HepG2 (cell line): ENCODE results near the gene PSORS1C1. TPM values are rescaled to one million over a fixed set of nuclear protein-coding genes. Genes with fewer than 3 reads are reported as not detected.
A peak's percentile ranks its signal among the peaks of the same experiment; 100 is the strongest.

ENCODE experiments used
- BORCS8-MEF2B ChIP-seq: sonication (generic); formaldehyde crosslinking; IDR thresholded peaks from 2 replicates; pipeline ENCODE4 v1.8.0; 2022; ENCODE audit warnings: mild to moderate bottlenecking, missing genetic modification reagents
- GATA4 ChIP-seq: sonication (generic); IDR thresholded peaks from 2 replicates; pipeline ENCODE4 v1.6.1; 2016; ENCODE audit warnings: antibody characterized with exemption, low read depth, borderline replicate concordance
- NFATC3 ChIP-seq: sonication (generic); formaldehyde crosslinking; IDR thresholded peaks from 2 replicates; pipeline ENCODE4 v1.5.1; 2020; ENCODE audit warnings: mild to moderate bottlenecking, missing genetic modification reagents
- ZBTB8A ChIP-seq: sonication (generic); formaldehyde crosslinking; IDR thresholded peaks from 2 replicates; pipeline ENCODE4 v1.4.0; 2020; ENCODE audit warnings: mild to moderate bottlenecking, low read depth, missing genetic modification reagents, borderline replicate concordance
- ZNF34 ChIP-seq: sonication (generic); formaldehyde crosslinking; IDR thresholded peaks from 2 replicates; pipeline ENCODE4 v1.4.0; 2020; ENCODE audit warnings: mild to moderate bottlenecking, missing genetic modification reagents, borderline replicate concordance
- polyA plus RNA-seq, 8 experiments: library from polyadenylated mRNA; depleted of rRNA in 3 of 8; stranded (reverse) in 7 of 8; unstranded in 1 of 8; fragments of >200 nt; fragmentation: Illumina TruSeq in 4 of 8; extraction: Trizol in 4 of 8; gene quantifications; 2 replicates each; pipeline versions ENCODE4 v1.2.1 to v1.2.3, GENCODE V29; 2011 to 2016; ENCODE audit warnings: low read depth in 4 of 8, missing spikeins in 1 of 8, mixed read lengths in 1 of 8; ENCODE audit not compliant: insufficient read depth in 1 of 8
- total RNA-seq, 5 experiments: library from RNA; depleted of rRNA; stranded (reverse); fragments of >200 nt; fragmentation: Illumina TruSeq; extraction: Trizol; gene quantifications; 2 replicates each; pipeline ENCODE4 v1.2.3, GENCODE V29; 2016; ENCODE audit warnings: low read depth in 1 of 5
- TF ChIP-seq, protein P1 (sequence below), 2 experiments: IDR thresholded peaks; 2 replicates each; pipeline ENCODE4 v1.6.1; 2011 to 2012; ENCODE audit warnings: low read length in 2 of 2, borderline replicate concordance in 1 of 2, low read depth in 1 of 2, mild to moderate bottlenecking in 1 of 2, moderate library complexity in 1 of 2
- TF ChIP-seq, protein P2 (sequence below): sonication (generic); formaldehyde crosslinking; IDR thresholded peaks from 2 replicates; pipeline ENCODE4 v1.5.1; 2020; ENCODE audit warnings: mild to moderate bottlenecking, missing genetic modification reagents, borderline replicate concordance
- TF ChIP-seq, protein P3 (sequence below): sonication (generic); formaldehyde crosslinking; IDR thresholded peaks from 2 replicates; pipeline ENCODE4 v1.8.0; 2022; ENCODE audit warnings: mild to moderate bottlenecking, missing genetic modification reagents
- TF ChIP-seq, protein P4 (sequence below): sonication (generic); formaldehyde crosslinking; conservative IDR thresholded peaks from 2 replicates; pipeline ENCODE4 v1.5.0; 2020; ENCODE audit warnings: missing genetic modification reagents
- TF ChIP-seq, protein P5 (sequence below): sonication (generic); formaldehyde crosslinking; IDR thresholded peaks from 2 replicates; pipeline ENCODE4 v1.5.1; 2020; ENCODE audit warnings: mild to moderate bottlenecking, missing genetic modification reagents
- TF ChIP-seq, protein P6 (sequence below): sonication (generic); formaldehyde crosslinking; IDR thresholded peaks from 2 replicates; pipeline ENCODE4 v1.4.0; 2020; ENCODE audit warnings: missing genetic modification reagents

The PSORS1C1 gene
- total and polyA plus RNA-seq, 2 of the 13 experiments (the other 11 are each of a cell fraction or from before 2014, with no cell fraction given): 0.01 to 0.02 TPM

DNA sequence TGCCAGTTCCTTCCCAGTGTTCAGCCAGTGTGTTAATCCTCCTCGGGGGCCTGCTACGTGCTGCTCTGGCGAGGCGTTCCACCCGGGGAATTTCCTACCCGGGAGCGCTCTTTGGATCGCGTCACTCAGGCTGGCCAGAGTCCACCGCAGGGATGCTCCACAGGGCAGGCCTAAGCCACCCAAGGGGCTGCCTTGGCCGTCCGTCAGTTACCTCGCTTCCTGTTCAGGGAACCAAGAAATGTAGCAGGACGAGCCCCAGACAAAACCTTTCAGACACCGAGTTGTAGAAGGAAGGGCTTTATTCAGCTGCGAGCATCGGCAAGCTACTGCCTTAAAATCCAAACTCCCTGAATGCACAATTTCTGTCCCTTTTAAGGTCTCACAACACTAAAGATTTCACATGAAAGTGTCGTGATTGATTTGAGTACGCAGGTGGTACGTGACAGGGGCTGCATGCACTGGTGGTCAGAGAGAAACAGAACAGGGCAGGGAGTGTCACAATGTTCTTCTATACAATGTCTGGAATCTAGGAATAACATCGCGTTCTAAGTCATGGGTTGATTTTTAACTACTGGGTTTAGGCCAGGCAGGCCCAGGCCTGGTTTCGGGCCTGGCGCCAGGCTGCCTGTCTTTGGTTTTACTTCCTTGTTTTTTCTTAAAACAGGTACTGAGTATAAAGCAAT, 71.6 kb downstream of the PSORS1C1 start (continued):
- TF ChIP-seq, protein P1, sequence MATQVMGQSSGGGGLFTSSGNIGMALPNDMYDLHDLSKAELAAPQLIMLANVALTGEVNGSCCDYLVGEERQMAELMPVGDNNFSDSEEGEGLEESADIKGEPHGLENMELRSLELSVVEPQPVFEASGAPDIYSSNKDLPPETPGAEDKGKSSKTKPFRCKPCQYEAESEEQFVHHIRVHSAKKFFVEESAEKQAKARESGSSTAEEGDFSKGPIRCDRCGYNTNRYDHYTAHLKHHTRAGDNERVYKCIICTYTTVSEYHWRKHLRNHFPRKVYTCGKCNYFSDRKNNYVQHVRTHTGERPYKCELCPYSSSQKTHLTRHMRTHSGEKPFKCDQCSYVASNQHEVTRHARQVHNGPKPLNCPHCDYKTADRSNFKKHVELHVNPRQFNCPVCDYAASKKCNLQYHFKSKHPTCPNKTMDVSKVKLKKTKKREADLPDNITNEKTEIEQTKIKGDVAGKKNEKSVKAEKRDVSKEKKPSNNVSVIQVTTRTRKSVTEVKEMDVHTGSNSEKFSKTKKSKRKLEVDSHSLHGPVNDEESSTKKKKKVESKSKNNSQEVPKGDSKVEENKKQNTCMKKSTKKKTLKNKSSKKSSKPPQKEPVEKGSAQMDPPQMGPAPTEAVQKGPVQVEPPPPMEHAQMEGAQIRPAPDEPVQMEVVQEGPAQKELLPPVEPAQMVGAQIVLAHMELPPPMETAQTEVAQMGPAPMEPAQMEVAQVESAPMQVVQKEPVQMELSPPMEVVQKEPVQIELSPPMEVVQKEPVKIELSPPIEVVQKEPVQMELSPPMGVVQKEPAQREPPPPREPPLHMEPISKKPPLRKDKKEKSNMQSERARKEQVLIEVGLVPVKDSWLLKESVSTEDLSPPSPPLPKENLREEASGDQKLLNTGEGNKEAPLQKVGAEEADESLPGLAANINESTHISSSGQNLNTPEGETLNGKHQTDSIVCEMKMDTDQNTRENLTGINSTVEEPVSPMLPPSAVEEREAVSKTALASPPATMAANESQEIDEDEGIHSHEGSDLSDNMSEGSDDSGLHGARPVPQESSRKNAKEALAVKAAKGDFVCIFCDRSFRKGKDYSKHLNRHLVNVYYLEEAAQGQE (IDR thresholded peaks at IDR 0.05; ENCODE audit: borderline replicate concordance in 1 of 2, low read depth in 1 of 2, low read length in 2 of 2): 0 out of 4 replicates have a peak, but pooled peaks of 1 of the 2 experiments have one; percentile 28
- TF ChIP-seq, protein P2, sequence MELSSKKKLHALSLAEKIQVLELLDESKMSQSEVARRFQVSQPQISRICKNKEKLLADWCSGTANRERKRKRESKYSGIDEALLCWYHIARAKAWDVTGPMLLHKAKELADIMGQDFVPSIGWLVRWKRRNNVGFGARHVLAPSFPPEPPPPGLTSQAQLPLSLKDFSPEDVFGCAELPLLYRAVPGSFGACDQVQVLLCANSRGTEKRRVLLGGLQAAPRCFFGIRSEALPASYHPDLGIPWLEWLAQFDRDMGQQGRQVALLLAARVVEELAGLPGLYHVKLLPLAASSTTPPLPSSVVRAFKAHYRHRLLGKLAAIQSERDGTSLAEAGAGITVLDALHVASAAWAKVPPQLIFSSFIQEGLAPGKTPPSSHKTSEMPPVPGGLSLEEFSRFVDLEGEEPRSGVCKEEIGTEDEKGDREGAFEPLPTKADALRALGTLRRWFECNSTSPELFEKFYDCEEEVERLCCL: 0 out of 2 replicates have a peak, but pooled peaks have one; percentile 73
- peak; percentile 75 for TF ChIP-seq BORCS8-MEF2B (CRISPR knock-in tag)
- TF ChIP-seq, protein P3, sequence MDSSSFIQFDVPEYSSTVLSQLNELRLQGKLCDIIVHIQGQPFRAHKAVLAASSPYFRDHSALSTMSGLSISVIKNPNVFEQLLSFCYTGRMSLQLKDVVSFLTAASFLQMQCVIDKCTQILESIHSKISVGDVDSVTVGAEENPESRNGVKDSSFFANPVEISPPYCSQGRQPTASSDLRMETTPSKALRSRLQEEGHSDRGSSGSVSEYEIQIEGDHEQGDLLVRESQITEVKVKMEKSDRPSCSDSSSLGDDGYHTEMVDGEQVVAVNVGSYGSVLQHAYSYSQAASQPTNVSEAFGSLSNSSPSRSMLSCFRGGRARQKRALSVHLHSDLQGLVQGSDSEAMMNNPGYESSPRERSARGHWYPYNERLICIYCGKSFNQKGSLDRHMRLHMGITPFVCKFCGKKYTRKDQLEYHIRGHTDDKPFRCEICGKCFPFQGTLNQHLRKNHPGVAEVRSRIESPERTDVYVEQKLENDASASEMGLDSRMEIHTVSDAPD (CRISPR knock-in tag): 0 out of 2 replicates have a peak, but pooled peaks have one; percentile 73
- TF ChIP-seq ZBTB8A (CRISPR knock-in tag): no peak
- no peak for TF ChIP-seq ZNF34 (CRISPR knock-in tag)
- TF ChIP-seq GATA4: peak; percentile 67; the same call in 1 of the 2 replicates
- TF ChIP-seq, protein P4, sequence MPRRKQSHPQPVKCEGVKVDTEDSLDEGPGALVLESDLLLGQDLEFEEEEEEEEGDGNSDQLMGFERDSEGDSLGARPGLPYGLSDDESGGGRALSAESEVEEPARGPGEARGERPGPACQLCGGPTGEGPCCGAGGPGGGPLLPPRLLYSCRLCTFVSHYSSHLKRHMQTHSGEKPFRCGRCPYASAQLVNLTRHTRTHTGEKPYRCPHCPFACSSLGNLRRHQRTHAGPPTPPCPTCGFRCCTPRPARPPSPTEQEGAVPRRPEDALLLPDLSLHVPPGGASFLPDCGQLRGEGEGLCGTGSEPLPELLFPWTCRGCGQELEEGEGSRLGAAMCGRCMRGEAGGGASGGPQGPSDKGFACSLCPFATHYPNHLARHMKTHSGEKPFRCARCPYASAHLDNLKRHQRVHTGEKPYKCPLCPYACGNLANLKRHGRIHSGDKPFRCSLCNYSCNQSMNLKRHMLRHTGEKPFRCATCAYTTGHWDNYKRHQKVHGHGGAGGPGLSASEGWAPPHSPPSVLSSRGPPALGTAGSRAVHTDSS (CRISPR knock-in tag): no peak
- TF ChIP-seq, protein P5, sequence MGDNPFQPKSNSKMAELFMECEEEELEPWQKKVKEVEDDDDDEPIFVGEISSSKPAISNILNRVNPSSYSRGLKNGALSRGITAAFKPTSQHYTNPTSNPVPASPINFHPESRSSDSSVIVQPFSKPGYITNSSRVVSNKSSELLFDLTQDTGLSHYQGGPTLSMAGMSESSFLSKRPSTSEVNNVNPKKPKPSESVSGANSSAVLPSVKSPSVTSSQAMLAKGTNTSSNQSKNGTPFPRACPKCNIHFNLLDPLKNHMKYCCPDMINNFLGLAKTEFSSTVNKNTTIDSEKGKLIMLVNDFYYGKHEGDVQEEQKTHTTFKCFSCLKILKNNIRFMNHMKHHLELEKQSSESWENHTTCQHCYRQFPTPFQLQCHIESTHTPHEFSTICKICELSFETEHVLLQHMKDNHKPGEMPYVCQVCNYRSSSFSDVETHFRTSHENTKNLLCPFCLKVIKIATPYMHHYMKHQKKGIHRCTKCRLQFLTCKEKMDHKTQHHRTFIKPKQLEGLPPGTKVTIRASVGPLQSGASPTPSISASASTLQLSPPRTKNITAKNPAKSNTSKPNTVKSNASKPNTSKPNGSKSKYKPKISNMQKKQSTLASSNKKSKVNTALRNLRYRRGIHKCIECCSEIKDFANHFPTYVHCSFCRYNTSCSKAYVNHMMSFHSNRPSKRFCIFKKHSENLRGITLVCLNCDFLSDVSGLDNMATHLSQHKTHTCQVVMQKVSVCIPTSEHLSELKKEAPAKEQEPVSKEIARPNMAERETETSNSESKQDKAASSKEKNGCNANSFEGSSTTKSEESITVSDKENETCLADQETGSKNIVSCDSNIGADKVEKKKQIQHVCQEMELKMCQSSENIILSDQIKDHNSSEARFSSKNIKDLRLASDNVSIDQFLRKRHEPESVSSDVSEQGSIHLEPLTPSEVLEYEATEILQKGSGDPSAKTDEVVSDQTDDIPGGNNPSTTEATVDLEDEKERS: peak; percentile 87
- TF ChIP-seq, protein P6, sequence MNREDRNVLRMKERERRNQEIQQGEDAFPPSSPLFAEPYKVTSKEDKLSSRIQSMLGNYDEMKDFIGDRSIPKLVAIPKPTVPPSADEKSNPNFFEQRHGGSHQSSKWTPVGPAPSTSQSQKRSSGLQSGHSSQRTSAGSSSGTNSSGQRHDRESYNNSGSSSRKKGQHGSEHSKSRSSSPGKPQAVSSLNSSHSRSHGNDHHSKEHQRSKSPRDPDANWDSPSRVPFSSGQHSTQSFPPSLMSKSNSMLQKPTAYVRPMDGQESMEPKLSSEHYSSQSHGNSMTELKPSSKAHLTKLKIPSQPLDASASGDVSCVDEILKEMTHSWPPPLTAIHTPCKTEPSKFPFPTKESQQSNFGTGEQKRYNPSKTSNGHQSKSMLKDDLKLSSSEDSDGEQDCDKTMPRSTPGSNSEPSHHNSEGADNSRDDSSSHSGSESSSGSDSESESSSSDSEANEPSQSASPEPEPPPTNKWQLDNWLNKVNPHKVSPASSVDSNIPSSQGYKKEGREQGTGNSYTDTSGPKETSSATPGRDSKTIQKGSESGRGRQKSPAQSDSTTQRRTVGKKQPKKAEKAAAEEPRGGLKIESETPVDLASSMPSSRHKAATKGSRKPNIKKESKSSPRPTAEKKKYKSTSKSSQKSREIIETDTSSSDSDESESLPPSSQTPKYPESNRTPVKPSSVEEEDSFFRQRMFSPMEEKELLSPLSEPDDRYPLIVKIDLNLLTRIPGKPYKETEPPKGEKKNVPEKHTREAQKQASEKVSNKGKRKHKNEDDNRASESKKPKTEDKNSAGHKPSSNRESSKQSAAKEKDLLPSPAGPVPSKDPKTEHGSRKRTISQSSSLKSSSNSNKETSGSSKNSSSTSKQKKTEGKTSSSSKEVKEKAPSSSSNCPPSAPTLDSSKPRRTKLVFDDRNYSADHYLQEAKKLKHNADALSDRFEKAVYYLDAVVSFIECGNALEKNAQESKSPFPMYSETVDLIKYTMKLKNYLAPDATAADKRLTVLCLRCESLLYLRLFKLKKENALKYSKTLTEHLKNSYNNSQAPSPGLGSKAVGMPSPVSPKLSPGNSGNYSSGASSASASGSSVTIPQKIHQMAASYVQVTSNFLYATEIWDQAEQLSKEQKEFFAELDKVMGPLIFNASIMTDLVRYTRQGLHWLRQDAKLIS (CRISPR knock-in tag): no peak; the same call in 1 of the 2 replicates
- no peak for TF ChIP-seq NFATC3 (CRISPR knock-in tag)
